Pancreas (tissue), 10 donors: ENCODE results near the gene ABLIM2. TPM values are rescaled to one million over a fixed set of nuclear protein-coding genes. Genes with fewer than 3 reads are reported as not detected.

Experiments used
- ATAC-seq, 4 donors: fragments of 200-7000 bp; cut with Tn5 transposase; one replicate each; pipeline versions ENCODE4 v1.8.0 to v1.9.1; 2020; ENCODE audit warnings: mild to moderate bottlenecking in 4 of 4, moderate library complexity in 4 of 4
- DNase-seq, 6 donors: peaks; one replicate each; pipeline ENCODE4 v3.0.0-alpha.2; 2020
- FAIRE-seq: peaks from 2 replicates; lab custom pipeline; 2012; peaks lifted over from hg19 to GRCh38; lab: Jason Lieb, UNC
- H3K27ac ChIP-seq, 4 donors: fragments of 200-600 bp; sonication (generic); 1 replicate in 3 of 4; 2 replicates in 1 of 4; pipeline versions ENCODE4 v1.5.0 to v1.8.0; 2020
- H3K27me3 ChIP-seq, 4 donors: fragments of 200-600 bp; one replicate each; pipeline ENCODE4 v1.8.0; 2021
- H3K36me3 ChIP-seq, 3 donors: fragments of 200-600 bp; sonication (generic) in 1 of 3; one replicate each; pipeline versions ENCODE4 v1.5.0 to v1.8.0; 2020 to 2021
- H3K4me1 ChIP-seq, 3 donors: fragments of 200-600 bp; one replicate each; pipeline ENCODE4 v1.8.0; 2021
- H3K4me3 ChIP-seq, 4 donors: fragments of 200-600 bp; sonication (generic) in 2 of 4; one replicate each; pipeline versions ENCODE4 v1.5.0 to v1.8.0; 2020 to 2021
- H3K9me3 ChIP-seq, 4 donors: fragments of 200-600 bp; one replicate each; pipeline ENCODE4 v1.8.0; 2021
- CTCF ChIP-seq, 4 donors: fragments of 200-600 bp; sonication (generic) in 3 of 4; IDR thresholded peaks; one replicate each; pipeline versions ENCODE4 v1.5.0 to v1.8.0; 2021; ENCODE audit warnings: antibody characterized with exemption in 4 of 4
- WGBS, 2 donors: extraction: QIAGEN DNeasy Blood & Tissue Kit; methylation state at CpG; one replicate each; pipeline ENCODE4 v1.1.7; 2013; 5-methylcytosine and 5-hydroxymethylcytosine counted together
- intact Hi-C, 3 donors: fragments of 100-400 bp; cut with DNase I; formaldehyde crosslinking; loops; one replicate each; pipeline versions ENCODE4 v1.11.1 to v1.14.2; 2022
- polyA plus RNA-seq, 2 donors: library from polyadenylated mRNA; stranded (reverse); fragments of 200-250 nt; gene quantifications; one replicate each; pipeline ENCODE4 v1.2.3, GENCODE V29; 2013
- total RNA-seq, 6 donors: library from RNA; stranded (reverse); fragmentation: NEBNext Ultra II Directional in 4 of 6; extraction: Animal tissue kit (Norgen Biotek cat#: 25700) in 4 of 6; gene quantifications; one replicate each; pipeline versions ENCODE4 v1.2.1 to v1.2.4, GENCODE V29; 2021 to 2023
- donor health status: healthy with polysubstance abuse.
- donor health status: DM: no; HTN: no; CAD: no; lungs with moderate emphysema.
- donor health status: DM: no; HTN: no; CAD: no.
- donor health status: control.
- donor health status: control.
- donor health status: Bipolar disorder and iron deficiency.
- donor health status: DM: yes; HTN: yes; CAD: no.
- donor health status: DM: no; HTN: no; CAD: no.
- donor health status: DM: no; HTN: no; CAD: no.
- donor health status: DM: yes; HTN: yes; CAD: no.

The ABLIM2 gene
- total and polyA plus RNA-seq, 8 donors = 4.3 to 13.1 (median 6.6) TPM

GRCh38 chr4:8090744-8091301, 67.8 kb downstream of the ABLIM2 start:
- ATAC-seq (no peak), FAIRE-seq (no peak), DNase-seq (no peak)
- TF ChIP-seq CTCF (IDR thresholded peaks at IDR 0.05) = no peak
- Histone ChIP-seq H3K4me1 (no peaks in the 10 kb centered on the region), H3K36me3 (no peaks in the 10 kb centered on the region), H3K4me3 (no peak overlapping the region), H3K9me3 (no peaks in the 10 kb centered on the region), H3K27ac (no peak overlapping the region), H3K27me3 (no peaks in the 10 kb centered on the region)
- intact Hi-C loops = no loop called here
- 81 to 87% methylated on average over 12 of the region's 12 CpGs for WGBS, 2 donors

DNA sequence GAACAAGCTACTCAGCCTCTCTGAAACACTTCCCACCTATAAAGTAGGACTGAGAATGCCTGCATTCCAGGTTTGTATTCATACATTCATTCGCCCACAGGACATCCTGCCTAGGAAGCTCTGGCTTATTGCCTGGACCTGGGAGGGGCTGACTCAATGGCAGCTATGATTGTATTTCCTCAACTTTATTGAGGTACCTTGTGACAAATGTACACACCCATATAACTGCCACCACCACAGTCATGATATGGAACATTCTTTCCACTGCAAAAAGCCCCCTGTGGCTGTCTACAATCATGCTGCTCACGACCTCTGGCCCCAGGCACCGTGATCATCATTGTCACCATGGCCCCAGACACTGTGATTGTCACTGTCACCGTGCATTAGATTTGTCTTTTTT, 68.3 kb downstream of the ABLIM2 start:
- DNase-seq = no peak
- ATAC-seq = no peak
- FAIRE-seq = no peak
- H3K36me3 ChIP-seq = no peaks in the 10 kb centered on the region
- H3K4me1 ChIP-seq = no peaks in the 10 kb centered on the region
- H3K4me3 ChIP-seq = no peak overlapping the region
- H3K27ac ChIP-seq = no peak overlapping the region
- intact Hi-C loops = no loop called here
- no peak for TF ChIP-seq CTCF (IDR thresholded peaks at IDR 0.05)
- H3K27me3 ChIP-seq = no peaks in the 10 kb centered on the region
- no peaks in the 10 kb centered on the region for H3K9me3 ChIP-seq
- WGBS, 2 donors = 88 to 92% methylated on average over 4 of the region's 4 CpGs

DNA sequence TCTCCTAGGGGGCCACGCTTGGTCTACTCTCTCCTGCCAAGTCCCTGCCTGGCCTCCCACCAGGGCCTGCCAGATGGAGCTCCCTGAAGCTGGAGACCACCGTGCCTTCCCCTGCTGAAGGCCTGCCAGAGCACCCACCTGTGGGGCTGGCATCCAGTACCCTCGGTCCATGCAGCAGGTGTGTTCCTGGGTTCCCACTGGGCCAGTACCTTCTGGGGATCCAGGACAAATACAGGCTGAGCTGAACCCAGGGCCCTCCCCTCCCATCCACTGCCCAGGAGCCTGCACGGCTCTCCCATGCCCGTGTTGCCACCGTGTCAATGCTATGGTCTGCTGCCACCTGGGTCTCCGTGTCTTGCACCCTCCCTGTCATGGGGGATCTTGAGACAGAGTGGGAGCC, 68.8 kb downstream of the ABLIM2 start:
- Histone ChIP-seq H3K9me3 (no peaks in the 10 kb centered on the region), H3K36me3 (no peaks in the 10 kb centered on the region), H3K27ac (no peak overlapping the region), H3K4me3 (no peak overlapping the region), H3K4me1 (no peaks in the 10 kb centered on the region), H3K27me3 (no peaks in the 10 kb centered on the region)
- no peak for DNase-seq
- no peak for FAIRE-seq
- intact Hi-C loops = no loop called here
- no peak for TF ChIP-seq CTCF (IDR thresholded peaks at IDR 0.05)
- no peak for ATAC-seq
- 83 to 89% methylated on average over 7 of the region's 7 CpGs for WGBS, 2 donors

DNA sequence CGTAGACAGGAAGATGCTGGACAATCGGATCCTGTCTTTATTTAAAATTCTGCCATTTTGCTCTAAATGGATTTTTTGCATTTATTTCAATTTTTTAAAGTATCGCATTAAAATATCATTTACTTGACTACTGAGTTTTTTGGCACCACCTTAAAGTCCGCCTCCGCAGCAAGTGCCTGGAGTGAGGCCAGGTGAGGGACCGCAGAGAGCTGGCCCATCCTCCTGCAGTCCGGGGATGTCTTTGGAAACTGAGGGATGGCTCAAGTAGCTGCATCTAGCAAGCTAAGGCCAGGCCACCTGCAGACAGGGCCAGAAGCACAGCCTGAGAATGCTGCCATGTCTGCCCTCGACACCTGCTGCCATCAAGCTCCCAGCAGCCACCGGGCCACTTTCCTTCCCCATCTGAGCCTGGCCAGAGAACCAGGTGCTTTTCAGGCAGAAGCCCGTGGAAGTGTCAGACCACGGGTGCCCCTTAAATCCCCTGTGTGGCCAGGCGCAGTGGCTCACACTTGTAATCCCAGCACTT, 69.6 kb downstream of the ABLIM2 start:
- H3K4me3 ChIP-seq = no peak overlapping the region
- TF ChIP-seq CTCF (IDR thresholded peaks at IDR 0.05) = no peak
- FAIRE-seq = no peak
- H3K36me3 ChIP-seq = no peaks in the 10 kb centered on the region
- no peak overlapping the region for H3K27ac ChIP-seq
- intact Hi-C loops = no loop called here
- no peak for DNase-seq
- ATAC-seq = no peak
- H3K9me3 ChIP-seq = no peaks in the 10 kb centered on the region
- H3K27me3 ChIP-seq = no peaks in the 10 kb centered on the region
- 92 to 97% methylated on average over 12 of the region's 12 CpGs for WGBS, 2 donors
- no peaks in the 10 kb centered on the region for H3K4me1 ChIP-seq

DNA sequence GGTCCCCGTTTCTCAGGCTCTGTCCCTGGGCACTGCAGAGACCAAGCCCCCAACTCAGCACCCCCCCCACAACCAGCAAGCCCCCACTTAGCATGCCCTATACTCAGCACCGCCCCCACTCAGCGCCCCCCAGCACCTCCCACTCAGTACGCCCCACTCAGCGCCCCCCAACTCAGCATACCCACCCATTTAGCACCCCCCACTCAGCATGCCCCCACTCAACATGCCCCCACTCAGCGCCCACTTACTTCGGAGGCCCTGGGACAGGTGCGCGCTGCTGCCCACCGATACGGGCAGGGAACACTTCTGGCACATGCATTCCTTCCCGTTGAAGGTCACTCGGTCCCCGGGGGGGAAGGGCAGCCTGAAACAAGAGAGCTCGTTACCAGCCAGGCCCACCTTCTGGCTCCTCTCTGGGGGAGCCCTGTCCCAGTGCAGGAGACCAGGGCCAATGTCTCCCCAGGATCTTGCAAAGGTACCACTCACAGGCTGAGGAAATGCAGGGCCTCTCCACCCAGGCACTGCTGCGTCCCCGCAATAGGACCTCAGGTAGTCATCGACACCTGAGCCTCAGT, 70.6 kb downstream of the ABLIM2 start:
- TF ChIP-seq CTCF (IDR thresholded peaks at IDR 0.05) = no peak
- Histone ChIP-seq H3K27ac (no peak overlapping the region), H3K4me3 (no peak overlapping the region), H3K4me1 (no peaks in the 10 kb centered on the region), H3K27me3 (no peaks in the 10 kb centered on the region), H3K9me3 (no peaks in the 10 kb centered on the region), H3K36me3 (no peaks in the 10 kb centered on the region)
- DNase-seq (no peak), ATAC-seq (no peak), FAIRE-seq (no peak)
- intact Hi-C loops = no loop called here
- WGBS, 2 donors = 73 to 77% methylated on average over 15 to 18 of the region's 18 CpGs
